ENCODE data around the gene TACC2. TPM values are rescaled to one million over a fixed set of nuclear protein-coding genes. Genes with fewer than 3 reads are reported as not detected.

Gene TACC2
- total and polyA plus RNA-seq, 2 donors (not counting 3 experiments of a cell fraction or from before 2014, with no cell fraction given), result 14.4 to 46.2 TPM

DNA sequence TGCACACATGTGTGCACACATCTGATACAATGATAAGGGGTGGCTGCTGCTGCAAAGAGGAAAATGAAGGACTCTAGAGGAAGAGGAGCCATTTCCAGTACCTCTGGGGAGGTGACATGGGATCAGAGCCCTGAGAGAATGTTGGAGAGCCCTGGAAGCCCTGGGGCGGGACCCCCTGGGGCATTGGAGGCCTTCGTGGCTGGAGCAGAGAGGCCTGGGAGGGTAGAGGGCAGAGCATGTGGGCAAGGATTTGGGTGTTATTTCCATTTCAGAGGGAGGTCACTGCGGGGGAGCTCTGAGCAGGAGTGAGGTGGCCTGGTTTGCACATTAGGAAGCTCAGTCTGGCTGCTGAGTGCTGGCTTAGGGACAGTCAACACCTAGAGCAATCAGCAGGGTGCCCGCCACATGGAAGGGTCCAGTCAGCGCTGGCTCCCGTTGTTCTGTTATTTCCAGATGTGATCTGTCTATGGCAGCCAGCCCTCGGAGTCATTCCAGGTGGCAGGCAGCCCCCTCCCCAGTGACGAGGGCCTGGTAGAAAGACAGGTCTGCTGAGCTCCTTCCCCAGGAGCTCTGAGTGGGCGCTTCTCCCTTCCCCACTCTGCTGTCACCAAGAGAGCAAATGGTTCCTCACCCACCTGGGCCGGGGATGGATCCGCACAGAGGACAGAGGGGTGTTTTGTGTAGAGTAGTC is 258.0 kb downstream of the TACC2 start:
- ChIA-PET POLR2A (no interaction called here), CTCF (interaction anchor here (1.3 kb wide), 1 partner anchor 10 kb away, joined by 4 read pairs; no protein-coding TSS in a partner anchor)
- Histone ChIP-seq H3K9me1 (replicated peaks; ENCODE audit: control insufficient read depth, extremely low read depth, insufficient read depth, low read length) (no peaks in the 10 kb centered on the region), H4K20me1 (replicated peaks; ENCODE audit: control insufficient read depth, extremely low read depth, insufficient read depth, low read length) (no peaks in the 10 kb centered on the region), H3K4me2 (ENCODE audit: insufficient read depth, low read length) (no peak overlapping the region), H3K9ac (replicated peaks; ENCODE audit: extremely low read depth, insufficient read depth, low read length) (no peak overlapping the region), H3K36me3 (ENCODE audit: control insufficient read depth in 2 of 2, extremely low read depth in 1 of 2, insufficient read depth in 2 of 2, low read length in 2 of 2) (peaks cover 3 to 9% of the 10 kb centered on the region in 2 experiments), H3K27me3 (ENCODE audit: control insufficient read depth in 2 of 2, insufficient read depth in 2 of 2, low read length in 2 of 2) (no peaks in the 10 kb centered on the region), H3K4me1 (ENCODE audit: control insufficient read depth, extremely low read depth, insufficient read depth, low read length) (no peaks in the 10 kb centered on the region), H3K27ac (ENCODE audit: insufficient read depth, low read depth, low read length) (no peak overlapping the region), H3K4me3 (replicated peaks in 1 of 3; ENCODE audit: insufficient read depth in 1 of 3, low read depth in 1 of 3, low read length in 3 of 3) (no peak overlapping the region), H3K79me2 (ENCODE audit: control insufficient read depth, insufficient read depth, low read length) (no peaks in the 10 kb centered on the region), H3K9me3 (replicated peaks; ENCODE audit: control insufficient read depth, insufficient read depth, low read length) (no peaks in the 10 kb centered on the region), H2AFZ (ENCODE audit: low read depth, low read length) (no peak overlapping the region)
- no peak for DNase-seq (ENCODE audit: low read depth, low spot score)
- TF ChIP-seq FOS (IDR thresholded peaks at IDR 0.05; ENCODE audit: borderline replicate concordance, insufficient read depth, low read length) (no peak), POLR2A (IDR thresholded peaks at IDR 0.05; ENCODE audit: low read depth, low read length) (no peak), MYC (IDR thresholded peaks at IDR 0.05; ENCODE audit: low read depth, low read length) (no peak), GATA2 (IDR thresholded peaks at IDR 0.05; ENCODE audit: insufficient read depth, insufficient read length, low read depth, low read length) (no peak), EZH2 (IDR thresholded peaks at IDR 0.05; ENCODE audit: borderline replicate concordance, low read depth, low read length, severe bottlenecking) (no peak)
- FAIRE-seq, result no peak
- no TSS peak for BruUV-seq (replicated peaks)
- intact Hi-C loops (cut with micrococcal nuclease), result no loop called here
- dilution Hi-C loops (cut with MboI; ENCODE audit: extremely low pct_ligation_motif_present, low sequenced_read_pairs), result no loop called here

GRCh38 chr10:122248356-122249302 is 259.7 kb downstream of the TACC2 start:
- H3K27me3 ChIP-seq (ENCODE audit: control insufficient read depth in 2 of 2, insufficient read depth in 2 of 2, low read length in 2 of 2), result no peaks in the 10 kb centered on the region
- H3K79me2 ChIP-seq (ENCODE audit: control insufficient read depth, insufficient read depth, low read length), result no peaks in the 10 kb centered on the region
- H2AFZ ChIP-seq (ENCODE audit: low read depth, low read length), result no peak overlapping the region
- no peak overlapping the region for H3K4me3 ChIP-seq (replicated peaks in 1 of 3; ENCODE audit: insufficient read depth in 1 of 3, low read depth in 1 of 3, low read length in 3 of 3)
- CTCF ChIA-PET, result interaction anchor here (1.2 kb wide), 1 partner anchor 9 kb away, joined by 3 read pairs; no protein-coding TSS in a partner anchor
- H4K20me1 ChIP-seq (replicated peaks; ENCODE audit: control insufficient read depth, extremely low read depth, insufficient read depth, low read length), result no peaks in the 10 kb centered on the region
- peaks cover 4 to 9% of the 10 kb centered on the region in 2 experiments for H3K36me3 ChIP-seq (ENCODE audit: control insufficient read depth in 2 of 2, extremely low read depth in 1 of 2, insufficient read depth in 2 of 2, low read length in 2 of 2)
- H3K4me2 ChIP-seq (ENCODE audit: insufficient read depth, low read length), result no peak overlapping the region
- H3K9ac ChIP-seq (replicated peaks; ENCODE audit: extremely low read depth, insufficient read depth, low read length), result no peak overlapping the region
- no peak for DNase-seq (ENCODE audit: low read depth, low spot score)
- no TSS peak for BruUV-seq (replicated peaks)
- no peaks in the 10 kb centered on the region for H3K9me1 ChIP-seq (replicated peaks; ENCODE audit: control insufficient read depth, extremely low read depth, insufficient read depth, low read length)
- POLR2A ChIA-PET, result no interaction called here
- intact Hi-C loops (cut with micrococcal nuclease), result no loop called here
- no peaks in the 10 kb centered on the region for H3K4me1 ChIP-seq (ENCODE audit: control insufficient read depth, extremely low read depth, insufficient read depth, low read length)
- FAIRE-seq, result no peak
- no peak overlapping the region for H3K27ac ChIP-seq (ENCODE audit: insufficient read depth, low read depth, low read length)
- dilution Hi-C loops (cut with MboI; ENCODE audit: extremely low pct_ligation_motif_present, low sequenced_read_pairs), result no loop called here
- no peak for TF ChIP-seq MAX (IDR thresholded peaks at IDR 0.05; ENCODE audit: insufficient read depth, insufficient read length)
- TF ChIP-seq, protein P1, sequence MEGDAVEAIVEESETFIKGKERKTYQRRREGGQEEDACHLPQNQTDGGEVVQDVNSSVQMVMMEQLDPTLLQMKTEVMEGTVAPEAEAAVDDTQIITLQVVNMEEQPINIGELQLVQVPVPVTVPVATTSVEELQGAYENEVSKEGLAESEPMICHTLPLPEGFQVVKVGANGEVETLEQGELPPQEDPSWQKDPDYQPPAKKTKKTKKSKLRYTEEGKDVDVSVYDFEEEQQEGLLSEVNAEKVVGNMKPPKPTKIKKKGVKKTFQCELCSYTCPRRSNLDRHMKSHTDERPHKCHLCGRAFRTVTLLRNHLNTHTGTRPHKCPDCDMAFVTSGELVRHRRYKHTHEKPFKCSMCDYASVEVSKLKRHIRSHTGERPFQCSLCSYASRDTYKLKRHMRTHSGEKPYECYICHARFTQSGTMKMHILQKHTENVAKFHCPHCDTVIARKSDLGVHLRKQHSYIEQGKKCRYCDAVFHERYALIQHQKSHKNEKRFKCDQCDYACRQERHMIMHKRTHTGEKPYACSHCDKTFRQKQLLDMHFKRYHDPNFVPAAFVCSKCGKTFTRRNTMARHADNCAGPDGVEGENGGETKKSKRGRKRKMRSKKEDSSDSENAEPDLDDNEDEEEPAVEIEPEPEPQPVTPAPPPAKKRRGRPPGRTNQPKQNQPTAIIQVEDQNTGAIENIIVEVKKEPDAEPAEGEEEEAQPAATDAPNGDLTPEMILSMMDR (IDR thresholded peaks at IDR 0.05; ENCODE audit: extremely low read depth in 1 of 2, insufficient read depth in 1 of 2, low read depth in 1 of 2, low read length in 2 of 2), result no peak
- no peak for TF ChIP-seq EZH2 (IDR thresholded peaks at IDR 0.05; ENCODE audit: borderline replicate concordance, low read depth, low read length, severe bottlenecking)
- no peak for TF ChIP-seq GATA2 (IDR thresholded peaks at IDR 0.05; ENCODE audit: insufficient read depth, insufficient read length, low read depth, low read length)
- TF ChIP-seq POLR2A (IDR thresholded peaks at IDR 0.05; ENCODE audit: low read depth, low read length), result no peak
- no peak for TF ChIP-seq FOS (IDR thresholded peaks at IDR 0.05; ENCODE audit: borderline replicate concordance, insufficient read depth, low read length)
- TF ChIP-seq MYC (IDR thresholded peaks at IDR 0.05; ENCODE audit: low read depth, low read length), result no peak
- TF ChIP-seq POLR2AphosphoS5 (IDR thresholded peaks at IDR 0.05; ENCODE audit: insufficient read depth, low read depth, low read length), result no peak
- no peak for TF ChIP-seq JUN (IDR thresholded peaks at IDR 0.05; ENCODE audit: borderline replicate concordance, insufficient read depth, insufficient read length, low read depth)
- no peaks in the 10 kb centered on the region for H3K9me3 ChIP-seq (replicated peaks; ENCODE audit: control insufficient read depth, insufficient read depth, low read length)
